DMS 273 treated with DMSO at 0.1 percent for 48 hours (cell line): ENCODE measurements around the gene COL9A3.

Experiments used
- DNase-seq: peaks from one replicate; lab custom pipeline; 2025; lab: John Stamatoyannopoulos, UW

Gene COL9A3

DNA sequence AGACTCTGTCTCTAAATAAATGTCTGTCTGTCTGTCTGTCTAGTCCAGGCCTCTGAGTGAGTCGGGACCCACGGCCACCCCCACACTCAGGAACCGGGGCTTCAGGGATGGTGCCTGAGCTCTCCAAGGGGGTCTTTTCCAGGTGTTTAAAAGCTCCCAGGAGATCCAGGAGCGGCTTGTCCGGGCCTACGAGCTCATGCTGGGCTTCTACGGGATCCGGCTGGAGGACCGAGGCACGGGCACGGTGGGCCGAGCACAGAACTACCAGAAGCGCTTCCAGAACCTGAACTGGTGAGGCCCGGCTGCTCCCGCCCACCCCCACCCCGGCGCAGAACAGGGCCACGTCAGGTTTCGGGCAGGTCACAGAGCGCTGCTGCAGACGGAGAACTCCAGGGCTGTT lies 5.5 kb upstream of the COL9A3 start:
- DNase-seq = no peak

DNA sequence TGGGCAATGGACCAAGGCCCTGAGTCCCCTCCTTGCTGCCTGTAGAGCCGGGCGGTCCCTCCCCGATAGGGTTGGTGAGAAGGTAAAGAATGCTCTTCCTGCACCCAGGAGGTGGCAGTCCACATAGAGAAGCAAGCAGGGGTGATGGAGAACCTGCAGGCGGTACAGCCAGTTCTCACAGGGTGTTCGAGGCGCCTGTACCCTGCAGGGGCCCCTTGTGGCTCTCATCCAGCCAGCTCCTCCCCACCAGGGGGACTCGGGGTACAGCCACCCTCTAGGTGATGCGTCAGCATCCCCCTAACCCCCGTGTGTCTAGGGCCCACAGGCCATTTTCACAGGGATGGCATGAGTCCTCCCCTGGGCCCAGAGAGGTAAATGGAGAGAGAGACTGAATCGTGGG lies 5.1 kb upstream of the COL9A3 start:
- no peak for DNase-seq

DNA sequence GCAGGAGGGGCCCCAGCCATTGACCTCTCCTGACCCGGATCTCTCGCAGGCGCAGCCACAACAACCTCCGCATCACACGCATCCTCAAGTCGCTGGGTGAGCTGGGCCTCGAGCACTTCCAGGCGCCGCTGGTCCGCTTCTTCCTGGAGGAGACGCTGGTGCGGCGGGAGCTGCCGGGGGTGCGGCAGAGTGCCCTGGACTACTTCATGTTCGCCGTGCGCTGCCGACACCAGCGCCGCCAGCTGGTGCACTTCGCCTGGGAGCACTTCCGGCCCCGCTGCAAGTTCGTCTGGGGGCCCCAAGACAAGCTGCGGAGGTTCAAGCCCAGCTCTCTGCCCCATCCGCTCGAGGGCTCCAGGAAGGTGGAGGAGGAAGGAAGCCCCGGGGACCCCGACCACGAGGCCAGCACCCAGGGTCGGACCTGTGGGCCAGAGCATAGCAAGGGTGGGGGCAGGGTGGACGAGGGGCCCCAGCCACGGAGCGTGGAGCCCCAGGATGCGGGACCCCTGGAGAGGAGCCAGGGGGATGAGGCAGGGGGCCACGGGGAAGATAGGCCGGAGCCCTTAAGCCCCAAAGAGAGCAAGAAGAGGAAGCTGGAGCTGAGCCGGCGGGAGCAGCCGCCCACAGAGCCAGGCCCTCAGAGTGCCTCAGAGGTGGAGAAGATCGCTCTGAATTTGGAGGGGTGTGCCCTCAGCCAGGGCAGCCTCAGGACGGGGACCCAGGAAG lies 4.5 kb upstream of the COL9A3 start:
- DNase-seq = no peak

DNA sequence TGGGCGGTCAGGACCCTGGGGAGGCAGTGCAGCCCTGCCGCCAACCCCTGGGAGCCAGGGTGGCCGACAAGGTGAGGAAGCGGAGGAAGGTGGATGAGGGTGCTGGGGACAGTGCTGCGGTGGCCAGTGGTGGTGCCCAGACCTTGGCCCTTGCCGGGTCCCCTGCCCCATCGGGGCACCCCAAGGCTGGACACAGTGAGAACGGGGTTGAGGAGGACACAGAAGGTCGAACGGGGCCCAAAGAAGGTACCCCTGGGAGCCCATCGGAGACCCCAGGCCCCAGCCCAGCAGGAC lies 4.0 kb upstream of the COL9A3 start:
- DNase-seq = no peak

DNA sequence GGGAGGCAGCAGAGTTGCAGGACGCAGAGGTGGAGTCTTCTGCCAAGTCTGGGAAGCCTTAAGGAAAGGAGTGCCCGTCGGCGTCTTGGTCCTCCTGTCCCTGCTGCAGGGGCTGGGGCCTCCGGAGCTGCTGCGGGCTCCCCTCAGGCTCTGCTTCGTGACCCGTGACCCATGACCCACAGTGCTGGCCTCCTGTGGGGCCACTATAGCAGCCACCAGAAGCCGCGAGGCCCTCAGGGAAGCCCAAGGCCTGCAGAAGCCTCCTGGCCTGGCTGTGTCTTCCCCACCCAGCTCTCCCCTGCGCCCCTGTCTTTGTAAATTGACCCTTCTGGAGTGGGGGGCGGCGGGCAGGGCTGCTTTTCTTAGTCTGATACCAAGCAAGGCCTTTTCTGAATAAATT lies 3.3 kb upstream of the COL9A3 start:
- no peak for DNase-seq

DNA sequence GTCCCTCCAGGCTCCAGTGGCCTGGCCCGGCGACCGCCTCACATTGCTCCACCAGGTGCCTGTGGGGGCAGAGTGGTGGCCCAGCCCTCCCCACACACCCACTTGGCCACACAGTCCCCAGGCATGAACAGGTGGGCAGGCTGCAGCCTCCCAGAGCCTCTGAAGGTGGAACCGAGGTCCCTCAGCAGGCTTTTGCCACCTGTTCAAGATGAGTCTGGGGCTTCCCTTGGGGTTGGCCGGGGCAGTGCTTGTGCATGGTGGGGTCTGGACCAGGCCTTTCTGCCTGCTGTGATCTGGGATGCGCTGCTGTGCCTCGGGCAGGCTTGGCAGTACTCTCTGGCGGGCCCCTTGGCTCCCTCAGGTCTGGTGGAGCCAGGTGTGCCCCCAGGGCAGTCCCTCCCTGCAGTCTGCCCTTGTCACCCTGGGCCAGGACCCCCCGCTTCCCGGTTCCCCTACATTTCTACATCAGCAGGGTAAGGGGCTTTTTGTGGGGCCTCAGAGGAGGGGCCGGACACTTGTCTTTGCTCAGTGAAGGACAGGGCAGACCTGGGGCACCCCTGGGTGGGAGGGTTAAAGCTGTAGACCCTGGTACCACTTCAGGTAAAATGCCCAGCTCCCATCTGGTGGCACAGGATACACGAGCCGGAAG lies 2.7 kb upstream of the COL9A3 start:
- DNase-seq = no peak

DNA sequence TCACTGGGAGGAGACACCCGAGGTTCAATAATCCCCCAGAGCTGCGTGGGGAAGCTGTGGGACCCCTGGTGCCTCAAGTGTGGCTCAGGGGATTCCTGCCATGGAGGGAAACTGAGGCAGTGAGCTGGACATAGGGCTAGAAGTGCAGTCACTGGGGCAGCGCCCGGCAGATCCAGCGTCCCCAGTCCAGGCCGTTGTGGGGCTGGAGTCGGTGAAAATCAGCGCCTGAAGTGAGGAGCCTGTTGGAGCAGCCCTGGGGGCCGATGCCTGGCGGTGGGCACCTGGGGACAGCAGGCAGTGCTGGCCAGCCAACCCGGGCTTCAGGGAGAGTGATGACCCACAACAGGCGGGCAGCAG lies 2.2 kb upstream of the COL9A3 start:
- DNase-seq = no peak

DNA sequence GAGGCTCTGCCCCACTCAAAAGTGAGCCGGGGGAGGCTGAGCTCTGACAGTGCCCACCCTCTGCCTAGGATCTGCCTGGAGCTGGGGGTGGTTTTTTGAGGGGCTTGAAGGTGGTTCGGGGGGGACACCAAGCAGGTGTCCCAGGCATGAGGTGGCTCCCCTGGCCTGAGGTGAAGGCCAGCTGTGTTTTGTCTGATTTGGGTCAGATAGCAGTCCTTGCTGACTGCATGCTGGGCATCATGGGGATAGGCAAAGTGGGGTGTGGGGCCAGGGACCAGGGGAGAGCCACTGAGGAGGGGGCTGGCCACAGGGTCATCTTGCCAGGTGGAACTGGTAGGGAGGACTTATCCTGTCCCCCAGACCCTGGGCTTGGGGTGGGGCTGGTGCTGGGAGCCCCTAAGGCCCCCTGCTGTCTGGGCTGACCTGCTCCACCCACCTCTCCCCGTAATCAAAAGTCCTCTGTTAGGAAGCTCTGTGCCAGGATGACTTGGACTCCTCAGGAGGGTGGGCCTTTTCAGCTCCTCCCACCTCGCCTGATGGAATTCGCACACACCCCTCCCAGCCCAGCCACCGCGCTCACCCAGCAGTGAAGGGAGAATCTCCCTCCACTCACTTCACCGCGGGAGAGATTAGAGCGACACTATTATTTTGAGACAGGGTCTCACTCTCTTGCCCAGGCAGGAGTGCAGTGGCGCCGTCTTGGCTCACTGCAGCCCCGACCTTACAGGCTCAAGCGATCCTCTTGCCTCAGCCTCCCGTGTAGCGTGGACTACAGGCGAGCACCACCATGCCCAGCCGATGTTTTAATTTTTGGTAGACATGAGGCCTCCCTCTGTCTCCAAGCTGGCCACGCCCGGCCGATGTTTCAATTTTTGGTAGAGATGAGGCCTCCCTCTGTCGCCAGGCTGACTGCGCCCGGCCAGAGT lies 1.5 kb upstream of the COL9A3 start:
- DNase-seq = peak; percentile 11

DNA sequence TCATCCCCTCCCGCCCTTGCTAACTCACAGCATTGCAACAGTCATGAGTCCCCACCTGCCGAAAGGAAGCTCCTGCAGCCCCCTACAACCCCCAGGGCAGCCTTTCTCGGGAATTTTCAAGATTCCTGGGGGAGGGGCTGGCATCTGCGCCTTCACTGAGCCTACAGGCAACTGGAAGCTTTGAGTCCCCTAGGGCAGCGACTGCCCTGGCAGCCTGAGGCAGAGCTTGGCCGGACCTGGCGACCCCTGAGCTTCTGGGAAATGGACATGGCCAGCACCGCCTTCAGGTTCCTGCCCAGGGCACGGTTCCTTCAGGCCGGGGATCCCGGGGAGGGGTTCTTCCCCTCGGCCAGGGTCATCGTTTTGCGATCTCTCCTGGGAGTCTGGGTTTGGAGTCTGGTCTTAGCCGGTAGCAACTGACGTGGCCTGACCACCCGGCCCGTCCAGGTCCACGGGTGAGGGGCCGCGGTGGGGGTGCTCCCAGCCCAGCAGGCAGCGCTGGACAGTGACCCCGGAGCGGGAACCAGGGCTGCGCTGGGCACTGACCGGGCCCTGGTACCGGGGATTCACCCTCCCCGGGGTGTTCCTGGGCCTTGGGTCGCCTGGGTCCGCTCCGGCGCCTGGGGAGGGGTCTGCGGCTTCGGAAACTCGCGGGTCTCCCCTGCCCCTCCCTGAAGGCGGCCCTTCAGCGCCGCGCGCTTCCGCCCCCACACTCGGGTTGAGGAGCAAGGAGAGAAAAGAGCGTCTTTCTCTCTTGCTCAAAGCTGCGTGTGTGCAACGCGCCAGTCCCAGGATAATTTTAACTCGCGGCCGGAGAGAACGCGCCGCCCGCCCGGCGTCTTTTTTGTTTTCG lies 593 bp upstream of the COL9A3 start:
- no peak for DNase-seq

DNA sequence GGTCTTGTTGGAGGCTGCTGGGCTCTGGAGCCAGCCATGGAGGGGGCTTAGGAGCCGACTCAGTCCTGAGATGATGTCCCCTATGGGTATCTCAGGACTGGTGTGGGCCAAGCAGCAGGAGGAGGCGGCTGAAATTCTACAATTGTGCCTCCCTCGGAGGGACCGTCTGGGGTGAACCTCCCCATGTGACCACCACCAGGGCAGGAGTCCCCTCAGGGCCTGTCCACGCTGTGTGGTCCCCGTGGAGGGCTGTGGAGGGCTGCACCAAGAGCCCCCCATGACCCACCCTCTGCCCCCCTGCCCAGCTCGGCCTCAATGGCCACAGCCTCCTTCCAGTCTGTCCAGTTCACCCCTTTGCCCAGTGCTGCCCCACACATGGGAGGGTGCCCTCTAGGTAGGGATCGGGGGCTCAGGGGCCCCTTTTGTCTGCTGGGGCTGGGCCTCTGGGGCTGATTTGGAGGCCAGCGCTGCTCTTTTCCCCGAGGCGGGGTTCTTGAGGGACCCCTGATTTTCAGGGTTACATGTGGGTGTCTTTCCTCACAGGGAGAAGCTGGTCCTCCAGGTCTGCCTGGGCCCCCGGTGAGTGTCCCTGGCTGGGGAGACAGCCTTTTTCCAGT lies 1.2 kb downstream of the COL9A3 start:
- no peak for DNase-seq

DNA sequence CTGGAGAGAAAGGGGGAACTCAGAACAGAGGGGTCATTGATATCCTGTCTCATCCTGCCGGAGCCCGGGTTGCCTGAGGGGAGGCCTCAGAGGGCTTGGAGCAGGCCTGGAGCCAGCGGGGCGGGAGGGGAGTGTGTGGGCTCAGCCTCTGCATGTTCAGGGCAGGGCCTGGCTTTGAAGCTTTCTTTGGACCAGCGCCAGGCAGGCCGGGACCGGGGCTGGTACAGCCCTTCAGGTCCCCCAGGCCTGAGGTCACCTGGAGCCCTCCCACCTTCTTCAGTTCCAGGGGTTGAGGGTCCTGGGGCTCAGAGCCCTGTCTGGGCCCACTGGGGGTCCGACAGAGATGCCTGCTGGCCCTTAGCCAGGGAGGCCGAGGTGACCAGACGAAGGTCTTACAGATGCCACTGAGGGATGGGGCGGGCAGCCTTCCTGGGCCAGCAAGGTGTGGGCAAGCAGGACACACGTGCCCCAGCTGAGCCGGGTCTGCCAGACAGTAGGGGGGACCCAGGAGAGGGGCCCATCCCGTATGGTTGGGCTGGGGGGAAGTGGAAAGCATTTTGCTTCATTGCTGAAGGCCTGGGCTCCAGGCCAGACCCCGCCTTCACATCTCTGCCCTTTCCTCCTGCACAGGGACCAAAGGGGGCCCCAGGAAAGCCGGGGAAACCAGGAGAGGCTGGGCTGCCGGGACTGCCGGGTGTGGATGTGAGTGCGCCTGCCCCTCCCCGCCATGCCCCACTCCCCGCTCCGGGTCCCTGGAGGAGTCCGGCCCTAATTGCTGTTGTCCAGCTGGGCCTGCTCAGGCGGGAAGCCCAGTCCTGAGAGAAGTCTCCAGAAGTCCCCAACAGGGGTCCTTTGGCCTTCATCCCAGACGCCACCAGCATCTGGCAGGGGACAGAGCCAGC lies 2.0 kb downstream of the COL9A3 start:
- peak; percentile 48 for DNase-seq

DNA sequence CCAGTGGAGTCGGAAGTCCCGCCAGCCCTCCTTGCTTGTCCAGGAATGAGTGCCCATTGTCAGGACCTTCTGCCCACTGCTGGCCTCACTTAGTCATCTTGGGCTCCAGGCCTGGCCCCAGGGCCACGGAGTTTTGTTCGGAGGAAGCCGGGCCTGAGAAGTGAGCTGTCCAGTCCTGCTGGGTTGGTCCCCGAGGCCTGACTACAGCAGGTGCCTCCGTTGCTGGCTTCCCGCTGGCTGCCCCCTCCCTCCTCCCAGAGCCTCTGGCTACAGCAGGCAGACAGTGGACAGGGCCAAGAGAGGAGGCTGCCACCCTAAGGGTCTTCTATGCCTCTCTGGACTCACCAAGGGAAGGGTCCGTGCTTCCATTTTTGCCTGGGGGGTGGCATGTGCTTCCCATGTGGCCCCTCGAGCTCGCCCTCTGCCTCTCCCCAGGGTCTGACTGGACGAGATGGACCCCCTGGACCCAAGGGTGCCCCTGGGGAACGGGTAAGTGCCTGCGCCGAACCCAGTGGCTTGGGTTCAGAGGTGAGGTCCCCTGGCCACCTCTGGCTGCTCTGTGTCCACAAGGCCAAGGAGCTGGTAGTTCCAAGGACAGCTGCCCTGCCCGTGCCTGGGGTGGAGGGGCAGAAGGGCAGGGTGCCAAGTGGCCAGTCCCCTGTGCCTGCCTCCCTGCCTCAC lies 2.8 kb downstream of the COL9A3 start:
- DNase-seq = no peak

DNA sequence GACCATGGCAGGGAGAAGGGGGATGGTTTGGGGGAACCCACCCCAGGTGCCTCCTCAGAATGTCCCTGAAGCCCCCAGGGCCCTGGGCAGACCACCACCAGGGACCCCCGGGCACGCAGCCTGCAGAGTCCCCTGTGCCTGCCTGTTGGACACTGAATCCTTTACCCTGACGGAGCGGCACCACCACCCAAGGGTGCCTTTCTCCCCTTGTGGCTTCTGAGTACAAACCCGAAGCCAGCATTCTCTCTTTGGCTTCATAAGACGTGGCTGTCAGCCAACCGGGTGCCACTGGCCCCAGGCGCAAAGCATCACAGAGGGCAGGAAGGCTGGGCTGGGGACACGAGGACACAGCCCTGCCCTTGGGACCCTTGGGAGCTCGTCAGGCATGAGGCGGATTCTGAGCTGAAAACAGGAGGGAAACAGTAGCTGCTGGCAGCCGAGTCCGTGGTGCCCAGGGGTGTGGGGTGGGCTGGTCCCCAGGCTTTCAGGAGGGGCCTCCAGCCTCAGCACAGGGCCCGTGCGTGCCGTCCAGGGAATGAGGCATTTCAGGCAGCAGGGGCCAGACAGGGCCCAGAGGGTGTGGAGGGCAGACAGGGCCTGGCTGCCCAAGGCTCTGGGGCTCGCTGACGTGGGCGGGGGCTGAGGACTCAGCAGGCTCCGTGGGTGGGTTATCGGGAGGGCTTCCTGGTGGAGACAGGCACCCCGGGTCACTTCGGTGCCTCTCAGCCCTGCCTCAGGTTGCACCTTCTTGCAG lies 3.5 kb downstream of the COL9A3 start:
- DNase-seq = no peak

DNA sequence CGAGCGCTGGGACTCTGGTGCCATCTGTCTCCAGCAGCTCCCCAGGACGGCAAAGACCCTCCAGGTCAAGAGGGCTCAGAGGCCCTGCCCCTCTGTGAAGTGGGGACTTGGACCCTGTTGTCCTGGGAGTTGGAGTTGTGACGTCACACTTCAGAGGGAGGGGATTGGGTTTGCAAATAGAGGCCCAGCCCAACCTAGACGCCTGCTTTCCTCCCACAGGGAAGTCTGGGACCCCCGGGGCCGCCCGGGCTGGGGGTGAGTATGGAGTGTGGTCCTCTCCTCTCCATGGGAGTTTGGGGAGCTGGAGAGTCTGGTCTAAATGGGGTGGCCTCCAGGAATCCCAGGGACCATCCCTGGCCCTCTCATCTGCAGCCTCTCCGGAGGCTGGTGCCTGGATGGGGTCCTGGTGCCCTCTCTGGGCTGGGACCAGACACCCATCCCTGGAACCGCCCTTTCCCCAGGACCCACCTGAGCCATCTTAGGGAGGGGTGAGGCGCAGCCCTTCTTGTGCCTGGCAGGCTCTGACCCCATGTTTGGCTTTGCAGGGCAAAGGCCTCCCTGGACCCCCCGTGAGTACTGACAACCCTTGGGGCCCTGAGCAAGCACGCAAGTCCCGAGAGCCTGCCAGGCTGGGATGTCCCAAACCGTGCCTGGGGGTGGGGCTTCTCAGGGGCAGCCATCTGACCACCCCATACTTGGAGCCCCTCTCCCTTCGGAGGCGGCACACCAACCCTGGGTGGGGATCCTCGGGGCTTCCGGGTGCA lies 4.3 kb downstream of the COL9A3 start:
- DNase-seq = no peak

DNA sequence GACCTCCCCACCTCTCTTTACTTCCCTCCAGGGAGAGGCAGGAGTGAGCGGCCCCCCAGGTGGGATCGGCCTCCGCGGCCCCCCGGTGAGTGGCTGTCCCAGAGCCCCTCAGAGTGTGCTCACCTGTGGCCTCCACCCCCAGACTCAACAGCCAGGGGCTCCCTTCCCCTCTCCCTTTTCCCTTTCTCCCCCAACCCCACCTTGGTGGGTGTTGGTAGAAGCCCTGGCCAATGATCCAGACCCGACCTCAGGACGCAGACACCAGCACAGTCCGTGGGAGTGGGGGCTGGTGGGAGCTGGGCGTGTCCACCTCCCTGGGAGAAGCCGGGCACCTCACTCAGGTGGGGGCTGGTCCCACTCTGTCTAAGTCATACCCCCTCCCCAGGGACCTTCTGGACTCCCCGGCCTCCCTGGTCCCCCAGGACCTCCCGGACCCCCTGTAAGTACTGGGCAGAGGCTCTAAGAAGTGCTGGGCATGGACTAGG lies 4.9 kb downstream of the COL9A3 start:
- no peak for DNase-seq

DNA sequence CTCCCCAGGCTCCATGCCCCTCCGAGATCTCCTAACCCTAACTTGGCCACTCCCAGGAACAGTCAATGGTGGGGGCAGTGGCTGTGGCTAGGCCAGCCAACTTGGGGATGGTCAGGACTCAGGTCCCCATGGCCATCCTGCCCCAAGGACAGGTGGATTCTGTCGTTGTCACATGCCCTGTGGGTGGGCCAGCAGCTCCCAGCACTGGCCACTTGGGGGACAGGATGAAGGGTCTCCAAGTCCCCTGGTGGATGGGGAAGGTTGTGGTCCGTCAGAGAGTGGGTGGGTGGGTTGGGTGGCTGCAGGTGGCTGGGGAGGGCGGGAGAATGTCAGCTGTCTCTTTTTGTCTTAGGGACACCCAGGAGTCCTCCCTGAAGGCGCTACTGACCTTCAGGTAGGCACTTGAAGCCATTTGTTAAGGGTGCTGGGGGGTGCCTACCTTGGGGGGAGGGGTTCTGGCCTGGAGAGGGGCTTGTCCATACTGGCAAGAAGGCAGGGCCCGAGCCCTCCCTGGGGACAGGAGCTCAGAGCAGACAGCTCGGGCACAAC lies 5.5 kb downstream of the COL9A3 start:
- no peak for DNase-seq

DNA sequence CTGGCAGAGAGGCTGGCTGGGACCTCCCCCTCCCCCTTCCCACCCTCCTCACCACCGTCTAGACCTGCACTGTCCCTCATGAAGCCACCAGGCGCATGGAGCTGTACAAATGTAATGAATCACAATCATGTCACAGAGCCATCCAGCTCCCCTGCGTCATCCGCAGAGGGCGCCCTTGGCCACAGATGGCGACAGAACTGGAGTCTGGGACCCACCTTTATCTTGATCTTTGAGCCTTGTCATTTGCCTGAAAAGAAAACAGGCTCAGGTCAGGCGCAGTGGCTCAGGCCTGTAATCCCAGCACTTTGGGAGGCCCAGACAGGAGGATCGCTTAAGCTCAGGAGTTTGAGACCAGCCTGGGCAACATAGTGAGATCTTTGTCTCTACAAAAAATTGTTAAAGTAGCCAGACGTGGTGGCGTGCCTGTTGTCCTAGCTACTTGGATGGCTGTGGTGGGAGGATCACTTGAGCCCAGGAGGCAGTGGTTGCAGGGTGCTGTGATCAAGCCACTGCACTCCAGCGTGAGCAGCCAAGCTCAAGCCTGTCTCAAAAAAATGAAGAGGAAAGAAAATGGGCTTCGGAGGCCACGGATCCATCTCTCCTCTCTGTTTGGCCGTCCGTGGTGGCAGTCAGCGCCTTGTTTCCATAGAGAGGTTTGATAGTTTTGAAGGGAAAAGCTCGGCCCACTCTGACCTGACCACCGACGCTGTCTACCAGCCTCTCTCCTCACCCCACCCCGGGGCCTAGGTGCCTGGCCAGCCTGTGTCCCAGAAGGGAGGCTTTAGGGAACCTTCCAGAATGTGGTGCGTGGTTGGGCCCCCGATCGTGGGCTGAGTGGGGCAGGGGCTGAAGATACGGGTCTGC lies 6.2 kb downstream of the COL9A3 start:
- DNase-seq = peak; percentile 39
